GM13977 (cell line): ENCODE results near the gene ANGPTL2.

Source experiments
- DNase-seq: peaks from one replicate; pipeline ENCODE4 v3.0.0; 2012; ENCODE audit warnings: low spot score
- CTCF ChIP-seq: IDR thresholded peaks from 2 replicates; pipeline ENCODE4 v1.5.1; 2012; ENCODE audit warnings: mild to moderate bottlenecking, control low read depth; ENCODE audit not compliant: insufficient read depth; ENCODE audit errors: extremely low read depth, missing control alignments
- in situ Hi-C: fragments of 300-500 bp; cut with MboI; formaldehyde crosslinking; loops from one replicate; pipeline ENCODE4 v1.12.0; 2022; ENCODE audit warnings: low sequenced_read_pairs, low pct_unique_long_range_greater_than_20kb, mixed read lengths, inconsistent platforms; ENCODE audit not compliant: unreplicated experiment

The ANGPTL2 gene

GRCh38 chr9:127049044-127049443, 73.4 kb downstream of the ANGPTL2 start:
- TF ChIP-seq CTCF: no peak
- in situ Hi-C loops: no loop called here
- peak; percentile 11 for DNase-seq

- DNase-seq: no peak
- TF ChIP-seq CTCF: no peak
- in situ Hi-C loops: no loop called here
Observed at GRCh38 chr9:127047971-127048370, 74.5 kb downstream of the ANGPTL2 start.

GRCh38 chr9:127045148-127045547, 77.3 kb downstream of the ANGPTL2 start:
- in situ Hi-C loops: no loop called here
- no peak for TF ChIP-seq CTCF
- no peak for DNase-seq

- in situ Hi-C loops: no loop called here
- no peak for TF ChIP-seq CTCF
- no peak for DNase-seq
Observed at GRCh38 chr9:127039492-127039891, 82.9 kb downstream of the ANGPTL2 start.

GRCh38 chr9:127038531-127038930, 83.9 kb downstream of the ANGPTL2 start:
- in situ Hi-C loops: no loop called here

More at GRCh38 chr9:127038531-127038930, 83.9 kb downstream of the ANGPTL2 start:
- no peak for DNase-seq
- TF ChIP-seq CTCF: no peak
